Uterus (tissue), 2 donors: ENCODE results near the gene KRT5.

Source experiments
- CTCF ChIP-seq, 4 experiments: fragments of 200-600 bp in 2 of 4; fragments of 450-650 bp in 2 of 4; sonication (generic) in 2 of 4; IDR thresholded peaks; one replicate each; pipeline ENCODE4 v1.5.1; 2016 to 2019; ENCODE audit warnings: antibody characterized with exemption in 4 of 4, mild to moderate bottlenecking in 2 of 4, moderate library complexity in 1 of 4
- POLR2A ChIP-seq, 2 donors: fragments of 450-650 bp; IDR thresholded peaks; one replicate each; pipeline ENCODE4 v1.6.1; 2016; ENCODE audit warnings: antibody characterized with exemption in 2 of 2, mild to moderate bottlenecking in 1 of 2, moderate library complexity in 1 of 2

GRCh38 chr12:52488736-52489135, 31.5 kb downstream of the KRT5 start:
- no peak for TF ChIP-seq CTCF (IDR thresholded peaks at IDR 0.05)
- TF ChIP-seq POLR2A (IDR thresholded peaks at IDR 0.05): no peak
